CD4-positive, CD25-positive, alpha-beta regulatory T cell (primary cell): ENCODE data around the gene NF2. TPM values are rescaled to one million over a fixed set of nuclear protein-coding genes. Genes with fewer than 3 reads are reported as not detected.
A peak's percentile ranks its signal among the peaks of the same experiment; 100 is the strongest.

Experiments used
- ATAC-seq, 2 donors: fragments of 150-1000 bp; cut with Tn5 transposase; one replicate each; pipeline ENCODE4 v1.10.0; 2021; ENCODE audit warnings: low read depth in 2 of 2, moderate number of reproducible peaks in 2 of 2, moderate library complexity in 1 of 2
- DNase-seq, 3 donors: peaks; one replicate each; pipeline versions ENCODE4 v3.0.0 to v3.0.0-alpha.2; 2012 to 2022; ENCODE audit warnings: mixed read lengths in 1 of 3
- H3K27ac ChIP-seq: one replicate; pipeline ENCODE4 v1.7.0; 2013; ENCODE audit warnings: mild to moderate bottlenecking, low read length; ENCODE audit not compliant: insufficient read depth, poor library complexity, severe bottlenecking
- H3K27me3 ChIP-seq: one replicate; pipeline ENCODE4 v1.7.0; 2013; ENCODE audit warnings: low read length; ENCODE audit not compliant: control insufficient read depth, insufficient read depth
- H3K36me3 ChIP-seq: one replicate; pipeline ENCODE4 v1.7.0; 2013; ENCODE audit warnings: mild to moderate bottlenecking, low read length, moderate library complexity; ENCODE audit not compliant: control insufficient read depth, insufficient read depth
- H3K4me1 ChIP-seq: 2 replicates; pipeline ENCODE4 v1.7.0; 2013; ENCODE audit warnings: mild to moderate bottlenecking, low read length; ENCODE audit not compliant: insufficient read depth, control insufficient read depth, poor library complexity, severe bottlenecking
- H3K4me3 ChIP-seq: one replicate; pipeline ENCODE4 v1.7.0; 2013; ENCODE audit warnings: low read depth, mild to moderate bottlenecking, low read length, moderate library complexity
- H3K9me3 ChIP-seq, 2 experiments: 1 replicate in 1 of 2; 2 replicates in 1 of 2; pipeline ENCODE4 v1.7.0; 2013; ENCODE audit warnings: low read length in 2 of 2, mild to moderate bottlenecking in 1 of 2, moderate library complexity in 1 of 2; ENCODE audit not compliant: control insufficient read depth in 2 of 2
- H3K27ac Mint-ChIP-seq, 3 donors: one replicate each; pipeline ENCODE4 v1.8.0; 2020 to 2022; ENCODE audit warnings: mild to moderate bottlenecking in 3 of 3, mixed read lengths in 3 of 3, moderate library complexity in 2 of 3
- H3K27me3 Mint-ChIP-seq: one replicate; pipeline ENCODE4 v1.8.0; 2022; ENCODE audit warnings: mild to moderate bottlenecking, mixed read lengths
- H3K36me3 Mint-ChIP-seq: one replicate; pipeline ENCODE4 v1.8.0; 2020; ENCODE audit warnings: mixed read lengths
- H3K4me1 Mint-ChIP-seq, 4 donors: one replicate each; pipeline ENCODE4 v1.8.0; 2020 to 2022; ENCODE audit warnings: mixed read lengths in 4 of 4, mild to moderate bottlenecking in 1 of 4
- H3K4me3 Mint-ChIP-seq, 4 donors: one replicate each; pipeline ENCODE4 v1.8.0; 2020 to 2022; ENCODE audit warnings: mild to moderate bottlenecking in 4 of 4, mixed read lengths in 4 of 4, moderate library complexity in 3 of 4
- H3K9me3 Mint-ChIP-seq, 7 donors: one replicate each; pipeline ENCODE4 v1.8.0; 2020 to 2022; ENCODE audit warnings: mixed read lengths in 7 of 7, mild to moderate bottlenecking in 3 of 7, moderate library complexity in 2 of 7
- polyA plus RNA-seq, 4 donors: library from polyadenylated mRNA; unstranded; fragments of 300-500 nt; fragmentation: Illumina TruSeq; gene quantifications; one replicate each; pipeline ENCODE4 v1.2.3, GENCODE V29; 2021
- total RNA-seq: library from RNA; stranded (reverse); gene quantifications from one replicate; pipeline ENCODE4 v1.2.3, GENCODE V29; 2022

Gene NF2
- total and polyA plus RNA-seq, 5 donors from 2014 or later = 16.4 to 31.6 (median 20.0) TPM

- H3K27me3 Mint-ChIP-seq = no peaks in the 10 kb centered on the region
- no peaks in the 10 kb centered on the region for H3K9me3 Mint-ChIP-seq
- H3K36me3 Mint-ChIP-seq = no peaks in the 10 kb centered on the region
- no peaks in the 10 kb centered on the region for H3K27me3 ChIP-seq
- peaks cover 25 to 53% (median 44%) of the 10 kb centered on the region in 4 donors for H3K4me1 Mint-ChIP-seq
- no peak overlapping the region for H3K4me3 ChIP-seq
- no peaks in the 10 kb centered on the region for H3K9me3 ChIP-seq
- no peaks in the 10 kb centered on the region for H3K36me3 ChIP-seq
- H3K27ac Mint-ChIP-seq = peak overlapping the region; percentile 6 to 81 (median 69)
- no peak overlapping the region for H3K4me3 Mint-ChIP-seq
- peaks cover 17% of the 10 kb centered on the region for H3K4me1 ChIP-seq
- no peak overlapping the region for H3K27ac ChIP-seq
- DNase-seq (peak in 1 of 3 donors; percentile 38), ATAC-seq (peak in 1 of 2 donors; percentile 61)
Observed at GRCh38 chr22:29617922-29618629, 14.6 kb downstream of the NF2 start.

GRCh38 chr22:29621761-29622526 lies 18.5 kb downstream of the NF2 start:
- Mint-ChIP-seq H3K27ac (peak overlapping the region; percentile 61 to 91 (median 80)), H3K4me3 (peak overlapping the region in 3 of 4 donors; percentile 7 to 39 (median 25)), H3K4me1 (peaks cover 32 to 79% (median 57%) of the 10 kb centered on the region in 4 donors), H3K9me3 (no peaks in the 10 kb centered on the region), H3K36me3 (no peaks in the 10 kb centered on the region), H3K27me3 (no peaks in the 10 kb centered on the region)
- H3K27me3 ChIP-seq = no peaks in the 10 kb centered on the region
- no peaks in the 10 kb centered on the region for H3K36me3 ChIP-seq
- H3K9me3 ChIP-seq = no peaks in the 10 kb centered on the region
- ATAC-seq (no peak), DNase-seq (no peak)
- H3K27ac ChIP-seq = no peak overlapping the region
- peaks cover 33% of the 10 kb centered on the region for H3K4me1 ChIP-seq
- no peak overlapping the region for H3K4me3 ChIP-seq

GRCh38 chr22:29623059-29623458 lies 19.6 kb downstream of the NF2 start:
- Mint-ChIP-seq H3K36me3 (no peaks in the 10 kb centered on the region), H3K4me1 (peaks cover 23 to 72% (median 48%) of the 10 kb centered on the region in 4 donors), H3K27ac (peak overlapping the region; percentile 85 to 98 (median 86)), H3K9me3 (no peaks in the 10 kb centered on the region), H3K27me3 (no peaks in the 10 kb centered on the region), H3K4me3 (peak overlapping the region; percentile 2 to 83 (median 24))
- Histone ChIP-seq H3K4me1 (peaks cover 28% of the 10 kb centered on the region), H3K27me3 (no peaks in the 10 kb centered on the region), H3K36me3 (no peaks in the 10 kb centered on the region), H3K4me3 (peak overlapping the region; percentile 56), H3K27ac (peak overlapping the region; percentile 62), H3K9me3 (no peaks in the 10 kb centered on the region)
- peak in 1 of 2 donors; percentile 13 for ATAC-seq
- no peak for DNase-seq

GRCh38 chr22:29623553-29624169 lies 20.2 kb downstream of the NF2 start:
- H3K27ac ChIP-seq = peak overlapping the region; percentile 62
- DNase-seq = peak in 1 of 3 donors; percentile 49

GRCh38 chr22:29625090-29625825 lies 21.8 kb downstream of the NF2 start:
- ATAC-seq (no peak), DNase-seq (peak; percentile 13 to 64 (median 44))
- H3K4me1 Mint-ChIP-seq = peaks cover 15 to 76% (median 49%) of the 10 kb centered on the region in 4 donors
- peak overlapping the region; percentile 85 to 87 (median 86) for H3K27ac Mint-ChIP-seq
- peak overlapping the region in 2 of 4 donors; percentile 5 to 45 for H3K4me3 Mint-ChIP-seq
- no peak overlapping the region for H3K27ac ChIP-seq
- peak overlapping the region; percentile 15 for H3K4me3 ChIP-seq
- no peaks in the 10 kb centered on the region for H3K9me3 ChIP-seq
- peaks cover 28% of the 10 kb centered on the region for H3K4me1 ChIP-seq
- no peaks in the 10 kb centered on the region for H3K36me3 ChIP-seq
- H3K27me3 ChIP-seq = no peaks in the 10 kb centered on the region
- peaks cover 3% of the 10 kb centered on the region for H3K36me3 Mint-ChIP-seq
- no peaks in the 10 kb centered on the region for H3K9me3 Mint-ChIP-seq
- H3K27me3 Mint-ChIP-seq = no peaks in the 10 kb centered on the region

More at GRCh38 chr22:29623553-29624169, 20.2 kb downstream of the NF2 start:
- H3K36me3 Mint-ChIP-seq = peaks cover 3% of the 10 kb centered on the region
- no peaks in the 10 kb centered on the region for H3K27me3 Mint-ChIP-seq
- H3K4me3 Mint-ChIP-seq = peak overlapping the region; percentile 13 to 83 (median 36)
- Histone ChIP-seq H3K27me3 (no peaks in the 10 kb centered on the region), H3K36me3 (no peaks in the 10 kb centered on the region), H3K4me3 (peak overlapping the region; percentile 56), H3K4me1 (peaks cover 28% of the 10 kb centered on the region), H3K9me3 (no peaks in the 10 kb centered on the region)
- H3K27ac Mint-ChIP-seq = peak overlapping the region; percentile 85 to 98 (median 86)
- H3K4me1 Mint-ChIP-seq = peaks cover 17 to 70% (median 45%) of the 10 kb centered on the region in 4 donors
- peak; percentile 53 to 58 for ATAC-seq
- no peaks in the 10 kb centered on the region for H3K9me3 Mint-ChIP-seq

- Mint-ChIP-seq H3K27ac (no peak overlapping the region), H3K4me3 (no peak overlapping the region), H3K4me1 (peaks cover 16 to 76% (median 47%) of the 10 kb centered on the region in 4 donors), H3K9me3 (no peaks in the 10 kb centered on the region), H3K27me3 (no peaks in the 10 kb centered on the region), H3K36me3 (peaks cover 3% of the 10 kb centered on the region)
- ATAC-seq (no peak), DNase-seq (no peak)
- no peaks in the 10 kb centered on the region for H3K9me3 ChIP-seq
- H3K36me3 ChIP-seq = no peaks in the 10 kb centered on the region
- no peaks in the 10 kb centered on the region for H3K27me3 ChIP-seq
- peaks cover 27% of the 10 kb centered on the region for H3K4me1 ChIP-seq
- H3K4me3 ChIP-seq = no peak overlapping the region
- H3K27ac ChIP-seq = no peak overlapping the region
Observed at GRCh38 chr22:29626497-29627195, 23.2 kb downstream of the NF2 start.

- DNase-seq = no peak
- peaks cover 21% of the 10 kb centered on the region for H3K4me1 ChIP-seq
- no peaks in the 10 kb centered on the region for H3K9me3 ChIP-seq
- ATAC-seq = no peak
- no peak overlapping the region for H3K27ac Mint-ChIP-seq
- no peaks in the 10 kb centered on the region for H3K27me3 Mint-ChIP-seq
- no peaks in the 10 kb centered on the region for H3K27me3 ChIP-seq
- no peak overlapping the region for H3K4me3 Mint-ChIP-seq
- H3K4me1 Mint-ChIP-seq = peaks cover 16 to 74% (median 44%) of the 10 kb centered on the region in 4 donors
- peaks cover 3% of the 10 kb centered on the region for H3K36me3 Mint-ChIP-seq
- H3K4me3 ChIP-seq = no peak overlapping the region
- H3K9me3 Mint-ChIP-seq = no peaks in the 10 kb centered on the region
- H3K27ac ChIP-seq = no peak overlapping the region
- no peaks in the 10 kb centered on the region for H3K36me3 ChIP-seq
Observed at GRCh38 chr22:29627196-29627535, 23.7 kb downstream of the NF2 start.
